Right lobe of liver (tissue), 4 donors: Measurements from ENCODE around the gene SSBP2.

Source experiments
- CTCF ChIP-seq, 4 donors: fragments of 200-600 bp in 3 of 4; fragments of 450-650 bp in 1 of 4; IDR thresholded peaks; one replicate each; pipeline versions ENCODE4 v1.5.1 to v1.8.0; 2016 to 2022; ENCODE audit warnings: antibody characterized with exemption in 4 of 4, mild to moderate bottlenecking in 2 of 4
- POLR2A ChIP-seq: fragments of 450-650 bp; IDR thresholded peaks from one replicate; pipeline ENCODE4 v1.6.1; 2017; ENCODE audit warnings: antibody characterized with exemption, mild to moderate bottlenecking
- donor health status: DM: no; HTN: no; CAD: no.
- donor health status: DM: no; HTN: no; CAD: no.
- donor health status: DM: no; HTN: yes; CAD: no.

DNA sequence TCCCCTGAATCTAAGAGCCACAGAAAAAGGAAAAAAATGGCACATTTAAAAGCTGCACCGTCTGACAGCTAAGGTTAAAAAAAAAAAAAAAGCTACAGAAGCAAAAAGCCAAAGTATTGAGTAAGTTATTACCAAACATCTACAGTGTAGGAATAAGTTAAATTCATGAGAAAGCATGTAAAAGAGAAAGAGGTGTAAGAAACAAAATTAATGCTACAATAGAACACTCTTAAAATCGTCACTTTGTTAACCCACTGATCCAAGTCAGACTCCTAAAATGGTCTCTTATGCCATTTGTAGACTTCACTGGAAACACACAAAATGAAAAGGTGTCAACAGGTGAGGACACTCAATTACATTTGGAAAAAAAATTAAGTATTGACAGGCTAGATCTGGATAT lies 120.2 kb downstream of the SSBP2 start:
- no peak for TF ChIP-seq CTCF (IDR thresholded peaks at IDR 0.05)
- no peak for TF ChIP-seq POLR2A
